Keratinocyte (primary cell): ENCODE measurements around the gene DRGX. TPM values are rescaled to one million over a fixed set of nuclear protein-coding genes. Genes with fewer than 3 reads are reported as not detected.

Experiments
- DNase-seq: peaks from one replicate; pipeline ENCODE4 v3.0.0-alpha.2; 2011; ENCODE audit warnings: low read depth, missing footprints, low spot score
- FAIRE-seq: peaks from 2 replicates; lab custom pipeline; 2011; peaks lifted over from hg19 to GRCh38; lab: Jason Lieb, UNC
- H2AFZ ChIP-seq: 2 replicates; pipeline ENCODE4 v1.6.0; 2012; ENCODE audit warnings: low read length, control low read depth, inconsistent platforms; ENCODE audit not compliant: control insufficient read depth
- H3K27ac ChIP-seq: 2 replicates; pipeline ENCODE4 v1.5.1; 2011; ENCODE audit warnings: low read length; ENCODE audit not compliant: control insufficient read depth, insufficient read depth
- H3K27me3 ChIP-seq: 3 replicates; pipeline ENCODE4 v1.6.0; 2011; ENCODE audit warnings: low read length; ENCODE audit not compliant: control insufficient read depth, insufficient read depth; ENCODE audit errors: extremely low read depth
- H3K36me3 ChIP-seq, 2 experiments: 2 replicates in 1 of 2; 3 replicates in 1 of 2; pipeline ENCODE4 v1.5.1; 2011; ENCODE audit warnings: low read length in 2 of 2, mild to moderate bottlenecking in 1 of 2; ENCODE audit not compliant: control insufficient read depth in 2 of 2, insufficient read depth in 2 of 2; ENCODE audit errors: extremely low read depth in 1 of 2
- H3K4me1 ChIP-seq: 3 replicates; pipeline ENCODE4 v1.5.1; 2011; ENCODE audit warnings: low read length; ENCODE audit not compliant: control insufficient read depth, insufficient read depth; ENCODE audit errors: extremely low read depth
- H3K4me2 ChIP-seq: 3 replicates; pipeline ENCODE4 v1.6.0; 2011; ENCODE audit warnings: low read depth, low read length; ENCODE audit not compliant: control insufficient read depth, insufficient read depth; ENCODE audit errors: extremely low read depth
- H3K4me3 ChIP-seq, 3 experiments: fragments of 200-600 bp in 1 of 3; sonication (generic) in 1 of 3; 2 replicates in 2 of 3; 3 replicates in 1 of 3; pipeline ENCODE4 v1.5.1; 2011 to 2016; ENCODE audit warnings: low read length in 3 of 3, mild to moderate bottlenecking in 3 of 3, control low read depth in 2 of 3, inconsistent platforms in 1 of 3, low read depth in 1 of 3, mixed read lengths in 1 of 3, mixed run types in 1 of 3, moderate library complexity in 1 of 3; ENCODE audit not compliant: control insufficient read depth in 2 of 3, insufficient read depth in 2 of 3; ENCODE audit errors: extremely low read depth in 1 of 3
- H3K79me2 ChIP-seq: 2 replicates; pipeline ENCODE4 v1.6.0; 2012; ENCODE audit warnings: low read length; ENCODE audit not compliant: control insufficient read depth, insufficient read depth
- H3K9ac ChIP-seq: 3 replicates; pipeline ENCODE4 v1.6.0; 2011; ENCODE audit warnings: low read length; ENCODE audit not compliant: control insufficient read depth, insufficient read depth; ENCODE audit errors: extremely low read depth
- H3K9me1 ChIP-seq: 3 replicates; pipeline ENCODE4 v1.6.0; 2011; ENCODE audit warnings: low read length; ENCODE audit not compliant: control insufficient read depth, insufficient read depth; ENCODE audit errors: extremely low read depth
- H3K9me3 ChIP-seq: 2 replicates; pipeline ENCODE4 v1.5.1; 2012; ENCODE audit warnings: low read depth, low read length; ENCODE audit not compliant: control insufficient read depth
- H4K20me1 ChIP-seq: 3 replicates; pipeline ENCODE4 v1.6.0; 2011; ENCODE audit warnings: low read length; ENCODE audit not compliant: control insufficient read depth, insufficient read depth; ENCODE audit errors: extremely low read depth
- CTCF ChIP-seq, 3 experiments: IDR thresholded peaks in 1 of 3; conservative IDR thresholded peaks in 1 of 3; optimal IDR thresholded peaks in 1 of 3; 2 replicates in 2 of 3; 3 replicates in 1 of 3; pipeline versions ENCODE3 to v1.5.1; 2011; ENCODE audit warnings: low read length in 3 of 3, mild to moderate bottlenecking in 3 of 3, moderate library complexity in 2 of 3, control low read depth in 1 of 3, inconsistent platforms in 1 of 3; ENCODE audit not compliant: insufficient read depth in 2 of 3; ENCODE audit errors: extremely low read depth in 1 of 3
- EZH2 ChIP-seq: IDR thresholded peaks from one replicate; pipeline ENCODE4 v1.6.1; 2012; ENCODE audit warnings: inconsistent platforms, mild to moderate bottlenecking, low read length, moderate library complexity
- dilution Hi-C: fragments of 300-500 bp; cut with MboI; formaldehyde crosslinking; loops from one replicate; pipeline ENCODE4 v1.7.0; 2020; ENCODE audit warnings: low sequenced_read_pairs; ENCODE audit not compliant: extremely low pct_ligation_motif_present
- polyA plus RNA-seq, 5 experiments: library from polyadenylated mRNA; depleted of rRNA in 3 of 5; stranded (reverse) in 3 of 5; stranded (forward) in 1 of 5; unstranded in 1 of 5; fragments of >200 nt; gene quantifications; 1 replicate in 1 of 5; 2 replicates in 3 of 5; 3 replicates in 1 of 5; pipeline versions ENCODE4 v1.2.1 to v1.2.3, GENCODE V29; 2011 to 2012; ENCODE audit warnings: missing spikeins in 2 of 5, low read depth in 1 of 5, low replicate concordance in 1 of 5

The DRGX gene
- polyA plus RNA-seq, 1 donor (not counting 4 experiments of a cell fraction or from before 2014, with no cell fraction given) = not detected

GRCh38 chr10:49384268-49384953 is 11.5 kb downstream of the DRGX start:
- Histone ChIP-seq H4K20me1 (no peaks in the 10 kb centered on the region), H3K9me3 (no peaks in the 10 kb centered on the region), H3K4me1 (no peaks in the 10 kb centered on the region), H3K9me1 (no peaks in the 10 kb centered on the region), H3K4me2 (no peak overlapping the region), H3K79me2 (no peaks in the 10 kb centered on the region), H3K27me3 (no peaks in the 10 kb centered on the region), H3K4me3 (no peak overlapping the region), H3K27ac (no peak overlapping the region), H2AFZ (no peak overlapping the region), H3K9ac (no peak overlapping the region), H3K36me3 (no peaks in the 10 kb centered on the region)
- DNase-seq (no peak), FAIRE-seq (no peak)
- TF ChIP-seq EZH2 (no peak), CTCF (optimal IDR thresholded peaks at IDR 0.05 in 1 of 3, IDR thresholded peaks at IDR 0.05 in 1 of 3, conservative IDR thresholded peaks at IDR 0.05 in 1 of 3; ENCODE audit: extremely low read depth in 1 of 3, insufficient read depth in 2 of 3, low read length in 3 of 3) (no peak)
- dilution Hi-C loops = no loop called here

- no peak for TF ChIP-seq EZH2
- no peak for TF ChIP-seq CTCF (optimal IDR thresholded peaks at IDR 0.05 in 1 of 3, IDR thresholded peaks at IDR 0.05 in 1 of 3, conservative IDR thresholded peaks at IDR 0.05 in 1 of 3; ENCODE audit: extremely low read depth in 1 of 3, insufficient read depth in 2 of 3, low read length in 3 of 3)
- Histone ChIP-seq H3K4me3 (no peak overlapping the region), H4K20me1 (no peaks in the 10 kb centered on the region), H2AFZ (no peak overlapping the region), H3K4me2 (no peak overlapping the region), H3K9ac (no peak overlapping the region), H3K27me3 (no peaks in the 10 kb centered on the region), H3K36me3 (no peaks in the 10 kb centered on the region), H3K27ac (no peak overlapping the region), H3K4me1 (no peaks in the 10 kb centered on the region), H3K9me1 (no peaks in the 10 kb centered on the region), H3K79me2 (no peaks in the 10 kb centered on the region), H3K9me3 (no peaks in the 10 kb centered on the region)
- FAIRE-seq (no peak), DNase-seq (no peak)
- dilution Hi-C loops = no loop called here
Measured at GRCh38 chr10:49383853-49384252, 12.0 kb downstream of the DRGX start.
